Left lung (tissue), 10 donors: ENCODE results near the gene CLDN5. TPM values are rescaled to one million over a fixed set of nuclear protein-coding genes. Genes with fewer than 3 reads are reported as not detected.

Experiments
- ATAC-seq: fragments of 200-7000 bp; cut with Tn5 transposase; one replicate; pipeline ENCODE4 v1.9.1; 2020; ENCODE audit warnings: moderate library complexity
- DNase-seq, 4 donors: peaks; one replicate each; pipeline ENCODE4 v3.0.0-alpha.2; 2013 to 2020
- H3K27ac ChIP-seq, 2 donors: fragments of 200-600 bp; sonication (generic) in 1 of 2; one replicate each; pipeline versions ENCODE4 v1.5.0 to v1.8.0; 2020 to 2021
- H3K27me3 ChIP-seq, 2 donors: fragments of 200-600 bp; sonication (generic) in 1 of 2; one replicate each; pipeline versions ENCODE4 v1.5.0 to v1.8.0; 2020 to 2021
- H3K36me3 ChIP-seq, 2 donors: fragments of 200-600 bp; sonication (generic) in 1 of 2; one replicate each; pipeline versions ENCODE4 v1.5.0 to v1.8.0; 2020 to 2021
- H3K4me1 ChIP-seq, 2 donors: fragments of 200-600 bp; one replicate each; pipeline ENCODE4 v1.8.0; 2021
- H3K4me3 ChIP-seq, 2 donors: fragments of 200-600 bp; sonication (generic) in 1 of 2; one replicate each; pipeline versions ENCODE4 v1.5.0 to v1.8.0; 2020 to 2021; ENCODE audit warnings: mild to moderate bottlenecking in 1 of 2
- H3K9me3 ChIP-seq, 2 donors: fragments of 200-600 bp; sonication (generic) in 1 of 2; one replicate each; pipeline versions ENCODE4 v1.5.0 to v1.8.0; 2020 to 2021
- CTCF ChIP-seq, 2 donors: fragments of 200-600 bp; sonication (generic) in 1 of 2; IDR thresholded peaks; one replicate each; pipeline versions ENCODE4 v1.5.0 to v1.8.0; 2021; ENCODE audit warnings: antibody characterized with exemption in 2 of 2
- intact Hi-C, 2 donors: fragments of 100-400 bp; cut with DNase I; formaldehyde crosslinking; loops; one replicate each; pipeline versions ENCODE4 v1.11.2 to v1.14.2; 2022
- polyA plus RNA-seq, 6 donors: library from polyadenylated mRNA; unstranded; fragments of 120-200 nt; gene quantifications; one replicate each; pipeline ENCODE4 v1.2.1, GENCODE V29; 2013; ENCODE audit not compliant: insufficient read length in 6 of 6
- total RNA-seq, 2 donors: library from RNA; stranded (reverse); fragmentation: NEBNext Ultra II Directional; extraction: Animal tissue kit (Norgen Biotek cat#: 25700); gene quantifications; one replicate each; pipeline ENCODE4 v1.2.1, GENCODE V29; 2021
- donor health status: DM: no; HTN: yes; CAD: no.
- donor health status: DM: no; HTN: no; CAD: no.

CLDN5 gene
- total and polyA plus RNA-seq, 8 donors, result 56.4 to 90.7 (median 70.8) TPM

DNA sequence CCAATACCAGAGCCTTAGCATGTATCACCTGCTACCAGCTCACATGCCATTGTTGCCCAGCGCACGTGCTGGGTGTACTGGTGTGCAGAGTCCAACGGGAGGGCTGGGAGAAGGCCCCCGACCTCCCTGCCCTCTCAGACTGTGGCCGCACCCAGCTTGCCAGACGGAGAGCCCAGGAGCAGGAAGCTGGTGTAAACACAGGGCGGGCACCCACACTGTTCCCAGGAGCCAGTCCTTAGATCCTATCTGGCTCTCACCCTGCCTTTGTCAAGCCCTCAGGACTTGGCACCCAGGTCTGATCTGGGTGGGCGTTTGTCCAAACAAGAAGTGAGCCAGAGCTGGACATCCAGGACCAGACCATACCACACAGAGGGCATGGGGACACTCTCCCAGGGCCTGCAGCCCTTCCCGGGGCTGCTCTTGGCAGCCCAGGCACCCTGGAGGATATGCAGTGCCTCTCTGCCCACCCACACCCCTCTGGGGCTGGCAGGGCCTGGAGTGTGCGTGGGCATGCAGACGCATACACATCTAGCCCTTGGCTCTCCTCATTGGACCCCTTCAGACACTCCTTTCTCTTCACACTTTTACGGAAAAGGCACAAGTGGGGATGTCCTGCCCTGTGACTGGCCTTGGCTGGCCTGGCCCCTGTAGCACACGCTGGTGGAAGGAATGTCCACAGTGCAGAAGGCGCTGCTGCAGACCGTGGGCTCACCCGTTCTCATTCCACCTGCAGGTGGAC lies 19.9 kb upstream of the CLDN5 start:
- no peaks in the 10 kb centered on the region for H3K9me3 ChIP-seq
- peak overlapping the region; percentile 13 to 26 for H3K27ac ChIP-seq
- DNase-seq (no peak), ATAC-seq (peak; percentile 66)
- no peak for TF ChIP-seq CTCF (IDR thresholded peaks at IDR 0.05)
- H3K27me3 ChIP-seq, result no peaks in the 10 kb centered on the region
- H3K4me3 ChIP-seq, result no peak overlapping the region
- intact Hi-C loops, result no loop called here
- H3K36me3 ChIP-seq, result no peaks in the 10 kb centered on the region
- H3K4me1 ChIP-seq, result peaks cover 0 to 8% of the 10 kb centered on the region in 2 donors

- Histone ChIP-seq H3K4me1 (peaks cover 0 to 8% of the 10 kb centered on the region in 2 donors), H3K9me3 (no peaks in the 10 kb centered on the region), H3K27me3 (no peaks in the 10 kb centered on the region), H3K36me3 (no peaks in the 10 kb centered on the region), H3K27ac (no peak overlapping the region), H3K4me3 (no peak overlapping the region)
- no peak for DNase-seq
- intact Hi-C loops, result no loop called here
- TF ChIP-seq CTCF (IDR thresholded peaks at IDR 0.05), result no peak
- no peak for ATAC-seq
Measured at GRCh38 chr22:19540394-19540793, 16.2 kb upstream of the CLDN5 start.

- Histone ChIP-seq H3K27ac (no peak overlapping the region), H3K4me1 (no peaks in the 10 kb centered on the region), H3K4me3 (no peak overlapping the region), H3K27me3 (no peaks in the 10 kb centered on the region), H3K9me3 (no peaks in the 10 kb centered on the region), H3K36me3 (no peaks in the 10 kb centered on the region)
- DNase-seq, result no peak
- intact Hi-C loops, result no loop called here
- no peak for ATAC-seq
- TF ChIP-seq CTCF (IDR thresholded peaks at IDR 0.05), result no peak
Measured at GRCh38 chr22:19537941-19538488, 13.8 kb upstream of the CLDN5 start.

GRCh38 chr22:19536564-19536963 lies 12.4 kb upstream of the CLDN5 start:
- Histone ChIP-seq H3K9me3 (no peaks in the 10 kb centered on the region), H3K4me3 (no peak overlapping the region), H3K27me3 (no peaks in the 10 kb centered on the region), H3K36me3 (no peaks in the 10 kb centered on the region), H3K4me1 (no peaks in the 10 kb centered on the region), H3K27ac (no peak overlapping the region)
- intact Hi-C loops, result no loop called here
- DNase-seq, result no peak
- TF ChIP-seq CTCF (IDR thresholded peaks at IDR 0.05), result no peak
- ATAC-seq, result no peak

DNA sequence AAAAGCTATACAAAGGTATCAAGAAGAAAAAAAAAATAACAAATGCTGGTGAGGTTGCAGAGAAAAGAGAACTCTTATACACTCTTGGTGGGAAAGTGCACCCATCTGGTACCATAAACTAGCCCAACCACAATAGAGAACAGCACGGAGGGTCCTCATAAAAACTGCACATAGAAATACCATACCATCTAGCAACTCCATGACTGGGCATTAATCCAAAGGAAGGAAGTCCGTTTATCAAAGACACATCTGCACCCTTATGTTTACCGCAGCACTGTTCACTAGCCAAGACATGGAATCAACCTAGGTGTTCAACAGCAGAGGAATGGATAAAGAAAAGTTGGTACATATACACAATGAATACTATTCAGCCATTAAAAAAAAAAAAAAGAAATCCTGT lies 10.8 kb upstream of the CLDN5 start:
- intact Hi-C loops, result no loop called here
- no peak for TF ChIP-seq CTCF (IDR thresholded peaks at IDR 0.05)
- no peak for DNase-seq

More for the DNA sequence above, 10.8 kb upstream of the CLDN5 start:
- H3K36me3 ChIP-seq, result no peaks in the 10 kb centered on the region
- no peak for ATAC-seq
- no peak overlapping the region for H3K27ac ChIP-seq
- no peaks in the 10 kb centered on the region for H3K9me3 ChIP-seq
- H3K4me3 ChIP-seq, result no peak overlapping the region
- no peaks in the 10 kb centered on the region for H3K27me3 ChIP-seq
- H3K4me1 ChIP-seq, result no peaks in the 10 kb centered on the region
